NCI-H510A treated with DMSO at 0.1 percent for 48 hours (cell line): ENCODE data around the gene CDK13.

Experiments used
- DNase-seq: peaks from one replicate; lab custom pipeline; 2025; lab: John Stamatoyannopoulos, UW

The CDK13 gene

GRCh38 chr7:39948956-39949928 is 814 bp upstream of the CDK13 start:
- peak; percentile 96 for DNase-seq

DNA sequence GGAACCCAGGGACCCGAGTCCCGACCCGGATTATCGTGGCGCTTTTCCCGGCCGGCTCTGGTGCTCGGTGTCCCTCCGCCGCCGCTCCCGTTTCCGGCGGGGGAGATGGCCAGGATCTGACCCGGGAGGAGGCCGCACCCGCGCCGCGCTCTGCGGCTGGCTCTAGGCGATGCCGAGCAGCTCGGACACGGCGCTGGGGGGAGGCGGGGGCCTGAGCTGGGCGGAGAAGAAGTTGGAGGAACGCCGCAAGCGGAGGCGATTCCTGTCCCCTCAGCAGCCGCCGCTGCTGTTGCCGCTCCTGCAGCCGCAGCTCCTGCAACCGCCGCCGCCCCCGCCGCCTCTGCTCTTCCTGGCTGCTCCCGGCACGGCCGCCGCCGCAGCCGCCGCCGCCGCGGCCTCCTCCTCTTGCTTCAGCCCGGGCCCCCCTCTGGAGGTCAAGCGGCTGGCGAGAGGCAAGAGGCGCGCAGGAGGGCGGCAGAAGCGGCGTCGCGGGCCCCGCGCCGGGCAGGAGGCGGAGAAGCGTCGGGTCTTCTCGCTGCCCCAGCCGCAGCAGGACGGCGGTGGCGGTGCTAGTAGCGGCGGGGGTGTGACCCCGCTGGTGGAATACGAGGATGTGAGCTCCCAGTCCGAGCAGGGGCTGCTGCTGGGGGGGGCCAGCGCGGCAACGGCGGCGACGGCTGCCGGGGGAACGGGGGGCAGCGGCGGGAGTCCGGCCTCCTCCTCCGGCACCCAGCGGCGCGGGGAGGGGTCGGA is 593 bp downstream of the CDK13 start:
- DNase-seq = no peak

GRCh38 chr7:39951226-39952194 is 1.5 kb downstream of the CDK13 start:
- no peak for DNase-seq

GRCh38 chr7:39952374-39952773 is 2.3 kb downstream of the CDK13 start:
- no peak for DNase-seq

DNA sequence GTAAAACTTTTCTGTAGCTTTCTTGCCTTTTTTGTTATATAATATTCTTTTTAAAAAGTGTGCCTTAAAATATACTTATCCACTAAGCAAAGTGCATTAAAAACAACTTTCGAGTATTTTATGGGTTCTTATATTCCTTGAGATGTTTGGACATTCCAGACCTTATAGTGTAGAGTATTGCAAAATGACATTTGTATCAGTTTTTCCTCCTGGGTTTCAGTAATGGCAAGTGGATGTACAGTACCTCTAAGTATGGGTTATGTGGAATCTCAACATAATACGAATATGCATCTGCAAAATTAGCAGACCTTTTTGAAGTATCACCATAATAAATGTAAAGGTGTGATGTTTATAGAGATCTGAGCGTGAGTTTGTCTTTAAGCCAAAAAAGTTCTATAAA is 2.7 kb downstream of the CDK13 start:
- DNase-seq = no peak

DNA sequence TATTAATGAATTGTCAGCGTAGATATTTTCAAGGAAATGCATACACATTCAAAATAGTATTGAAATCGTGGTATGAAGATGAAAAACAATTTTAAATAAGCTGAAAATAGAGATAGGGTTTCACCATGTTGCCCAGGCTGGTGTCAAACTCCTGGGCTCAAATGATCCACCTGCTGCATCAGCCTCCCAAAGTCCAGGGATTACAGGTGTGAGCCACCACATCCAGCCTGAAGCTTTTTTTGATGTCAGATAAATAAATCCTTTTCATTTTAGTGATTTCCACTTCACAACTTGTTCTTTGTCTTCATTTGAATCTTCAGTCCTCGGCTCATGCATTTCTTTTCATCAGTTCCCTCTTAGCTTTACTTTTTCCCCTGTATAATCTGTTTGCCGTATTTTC is 4.6 kb downstream of the CDK13 start:
- no peak for DNase-seq

DNA sequence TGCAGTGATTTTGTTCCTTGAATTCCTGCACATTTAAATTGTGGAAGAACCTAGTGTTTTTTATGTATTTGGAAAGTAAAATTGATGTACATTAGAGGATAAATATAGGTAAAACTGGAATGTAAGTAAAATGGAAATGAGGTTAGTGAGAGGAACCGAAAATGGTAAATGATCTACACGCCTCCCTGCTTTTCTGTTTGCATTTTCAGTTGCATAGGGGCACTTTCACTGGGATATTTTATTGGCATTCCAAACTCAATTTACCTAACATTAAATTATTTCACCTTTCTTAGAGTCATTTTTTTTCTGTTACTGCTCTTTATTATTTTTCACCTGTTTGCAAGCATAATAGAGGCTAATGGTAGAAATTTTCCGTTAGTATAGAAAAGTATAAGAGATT is 8.0 kb downstream of the CDK13 start:
- DNase-seq = no peak

DNA sequence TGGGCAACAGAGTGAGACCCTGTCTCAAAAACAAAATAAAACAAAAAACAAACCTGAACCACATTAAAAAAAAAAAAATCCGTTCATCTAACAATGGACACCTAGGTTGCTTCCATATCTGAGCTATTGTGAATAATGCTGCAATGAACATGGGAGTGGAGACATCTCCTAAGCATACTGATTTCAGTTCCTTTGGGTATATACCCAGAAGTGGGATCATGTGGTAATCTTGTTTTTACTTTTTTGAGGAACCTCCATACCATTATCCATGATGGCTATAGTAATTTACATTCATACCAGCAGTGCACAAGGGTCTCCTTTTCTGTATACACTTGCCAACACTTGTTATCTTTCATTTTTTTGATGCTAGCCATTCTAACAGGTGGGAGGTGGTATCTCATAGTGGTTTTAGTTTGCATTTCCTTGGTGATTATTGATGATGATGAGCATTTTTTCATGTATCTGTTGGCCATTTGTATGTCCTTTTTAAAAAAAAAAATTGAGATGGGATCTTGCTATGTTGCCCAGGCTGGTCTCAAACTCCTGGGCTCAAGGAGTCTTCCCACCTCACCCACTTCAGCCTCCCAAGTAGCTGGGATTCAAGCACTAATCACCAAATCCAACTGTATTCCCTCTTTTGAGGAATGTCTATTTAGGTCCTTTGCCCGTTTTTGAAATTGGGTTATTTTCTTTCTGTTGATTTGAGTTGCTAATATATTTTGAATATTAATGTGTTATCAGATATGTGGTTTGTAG is 17.5 kb downstream of the CDK13 start:
- no peak for DNase-seq

DNA sequence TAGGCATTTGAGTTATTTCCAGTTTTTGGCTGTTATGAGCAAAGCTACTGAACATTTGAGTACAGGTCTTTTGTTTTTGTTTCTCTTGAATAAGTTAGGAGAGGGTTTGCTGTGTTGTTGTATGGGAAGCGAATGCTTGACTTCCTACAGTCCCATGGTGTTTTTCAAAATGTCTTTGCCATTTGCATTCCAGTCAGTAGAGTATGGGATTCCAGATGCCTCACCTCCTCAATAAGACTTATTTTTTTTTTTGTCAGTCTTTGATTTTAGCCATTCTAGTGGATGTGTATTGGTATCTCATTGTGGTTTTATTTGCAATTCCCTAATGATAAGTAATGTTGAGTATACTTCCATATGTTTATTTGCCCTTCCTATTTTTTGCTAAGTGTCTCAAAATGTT is 19.4 kb downstream of the CDK13 start:
- DNase-seq = no peak

GRCh38 chr7:39971924-39972323 is 21.9 kb downstream of the CDK13 start:
- DNase-seq = no peak

GRCh38 chr7:39973801-39974200 is 23.7 kb downstream of the CDK13 start:
- no peak for DNase-seq

- no peak for DNase-seq
Observed at GRCh38 chr7:39978230-39978934, 28.3 kb downstream of the CDK13 start.

DNA sequence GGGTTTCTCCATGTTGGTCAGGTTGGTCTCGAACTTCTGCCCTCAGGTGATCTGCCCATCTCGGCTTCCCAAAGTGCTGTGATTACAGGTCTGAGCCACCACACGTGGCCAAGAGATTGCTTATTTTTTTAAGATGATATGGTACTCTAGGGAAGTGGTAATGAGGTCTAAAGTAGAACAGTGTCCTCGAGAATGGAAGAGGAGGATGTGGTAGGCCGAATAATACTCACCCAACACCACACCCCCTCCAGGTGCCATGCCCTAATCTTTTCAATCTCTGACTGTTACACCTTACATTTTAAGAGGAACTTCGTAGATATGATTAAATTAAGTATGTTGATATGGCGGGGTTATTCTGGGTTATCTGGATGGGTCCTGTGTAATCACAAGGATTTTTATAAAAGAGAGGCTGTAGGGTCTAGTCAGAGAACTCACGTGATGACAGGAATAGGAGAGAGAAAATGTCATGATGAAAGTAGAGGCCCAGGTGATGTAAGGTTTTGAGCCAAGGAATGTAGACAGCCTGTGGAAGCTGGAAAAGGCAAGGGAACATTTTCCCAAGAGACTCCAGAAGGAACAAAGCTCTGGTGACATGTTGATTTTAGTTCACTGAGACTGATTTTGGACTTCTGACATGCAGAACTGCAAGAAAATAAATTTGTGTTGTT is 29.5 kb downstream of the CDK13 start:
- no peak for DNase-seq

DNA sequence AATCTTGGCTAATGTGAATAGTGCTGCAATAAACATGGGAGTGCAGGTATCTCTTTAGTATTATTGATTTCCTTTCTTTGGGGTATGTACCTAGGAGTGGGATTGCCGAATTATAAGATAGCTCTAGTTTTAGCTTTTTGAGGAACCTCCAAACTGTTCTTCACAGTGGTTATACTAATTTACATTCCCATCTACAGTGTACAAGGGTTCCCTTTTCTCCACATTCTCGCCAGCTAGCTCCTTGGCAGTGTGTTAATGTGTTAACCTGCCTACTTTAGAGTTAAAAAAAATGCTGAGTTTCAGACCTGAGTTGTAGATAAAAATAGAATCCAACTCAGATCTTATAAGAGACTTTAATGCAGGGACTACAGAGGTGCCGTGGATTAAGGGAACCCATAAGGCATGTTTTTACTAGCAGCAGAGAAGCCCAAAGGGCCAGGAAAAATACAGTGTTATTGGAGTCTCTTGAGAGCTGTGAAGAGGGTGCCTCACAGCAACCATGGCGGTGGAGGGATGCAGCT is 35.4 kb downstream of the CDK13 start:
- DNase-seq = no peak

DNA sequence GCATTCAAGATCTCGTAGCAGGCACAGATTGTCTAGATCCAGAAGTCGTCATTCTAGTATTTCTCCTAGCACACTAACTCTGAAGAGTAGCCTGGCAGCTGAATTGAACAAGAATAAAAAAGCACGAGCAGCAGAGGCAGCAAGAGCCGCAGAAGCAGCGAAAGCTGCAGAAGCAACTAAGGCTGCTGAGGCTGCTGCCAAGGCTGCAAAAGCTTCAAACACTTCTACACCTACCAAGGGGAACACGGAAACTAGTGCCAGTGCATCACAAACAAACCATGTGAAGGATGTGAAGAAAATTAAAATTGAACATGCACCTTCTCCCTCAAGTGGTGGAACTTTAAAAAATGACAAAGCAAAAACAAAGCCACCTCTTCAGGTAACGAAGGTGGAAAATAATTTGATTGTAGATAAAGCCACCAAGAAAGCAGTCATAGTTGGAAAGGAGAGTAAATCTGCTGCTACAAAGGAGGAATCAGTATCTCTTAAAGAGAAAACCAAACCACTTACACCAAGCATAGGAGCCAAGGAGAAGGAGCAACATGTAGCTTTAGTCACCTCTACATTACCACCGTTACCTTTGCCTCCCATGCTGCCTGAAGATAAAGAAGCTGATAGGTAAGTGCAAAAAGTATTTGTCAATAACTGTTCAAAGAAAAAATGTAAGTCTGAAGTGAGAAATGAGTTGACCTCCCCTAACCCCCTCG is 37.7 kb downstream of the CDK13 start:
- no peak for DNase-seq

DNA sequence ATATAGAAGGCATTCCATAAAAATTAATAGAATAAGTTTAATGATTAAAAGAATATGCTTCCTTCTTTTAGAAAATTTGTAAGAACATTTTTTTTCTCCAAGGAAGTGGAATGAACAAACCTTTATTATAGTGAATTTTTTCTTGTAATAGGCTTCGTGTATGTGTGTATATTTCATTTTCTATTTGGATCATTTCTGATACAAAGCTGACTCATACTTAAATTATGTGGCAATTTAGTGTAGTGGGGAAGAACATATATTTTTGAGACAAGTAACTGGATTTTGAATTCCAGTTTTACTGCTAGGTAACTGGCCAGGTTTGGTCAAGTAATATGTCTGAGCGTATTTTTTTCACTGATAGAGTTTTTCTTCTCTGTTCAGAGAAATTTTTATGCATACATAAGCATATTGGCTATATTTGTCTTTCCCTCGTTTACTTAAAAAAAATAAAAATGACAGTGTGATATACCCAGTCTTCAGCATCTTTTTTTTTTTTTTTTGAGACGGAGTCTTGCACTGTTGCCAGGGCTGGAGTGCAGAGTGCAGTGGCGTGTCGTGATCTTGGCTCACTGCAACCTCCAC is 50.8 kb downstream of the CDK13 start:
- no peak for DNase-seq

GRCh38 chr7:40001649-40002048 is 51.6 kb downstream of the CDK13 start:
- DNase-seq = no peak

- DNase-seq = no peak
Observed at GRCh38 chr7:40003597-40003996, 53.5 kb downstream of the CDK13 start.
